ENCODE data around the gene CCDC192. TPM values are rescaled to one million over a fixed set of nuclear protein-coding genes. Genes with fewer than 3 reads are reported as not detected.

Gene CCDC192
- total RNA-seq, 2 experiments from 2014 or later = not detected

DNA sequence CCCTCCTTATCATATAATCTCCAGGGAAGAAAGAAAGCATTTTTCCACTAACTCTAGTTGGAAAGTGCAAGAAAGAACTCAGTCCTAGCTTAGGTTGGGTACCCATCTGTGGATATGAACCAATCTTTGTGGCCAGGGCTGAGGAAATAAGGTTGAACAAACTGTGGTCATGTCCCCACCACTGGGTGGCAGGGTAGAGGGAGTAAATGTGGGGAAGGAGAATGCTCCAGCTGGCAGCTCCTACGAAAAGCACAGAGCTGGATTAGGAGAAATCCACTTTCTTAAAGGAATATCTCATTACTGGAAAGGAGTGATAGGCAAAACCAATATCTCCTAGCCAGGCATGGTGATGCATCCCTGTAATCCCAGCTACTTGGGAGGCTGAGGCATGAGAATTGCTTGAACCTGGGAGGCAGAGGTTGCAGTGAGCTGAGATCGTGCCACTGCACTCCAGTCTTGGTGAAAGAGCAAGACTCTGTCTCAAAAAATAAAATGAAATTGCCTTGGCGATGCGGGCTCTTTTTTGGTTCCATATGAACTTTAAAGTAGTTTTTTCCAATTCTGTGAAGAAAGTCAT, 175.1 kb downstream of the CCDC192 start:
- ATAC-seq (peak; percentile 39), DNase-seq (no peak)
- H3K27ac Mint-ChIP-seq = no peak overlapping the region
- H3K27me3 Mint-ChIP-seq = no peaks in the 10 kb centered on the region
- H3K4me3 Mint-ChIP-seq = no peak overlapping the region
- CTCF ChIA-PET = interaction anchor here (1.1 kb wide), 1 partner anchor 18 kb away, joined by 3 read pairs; no protein-coding TSS in a partner anchor
- no peaks in the 10 kb centered on the region for H3K9me3 Mint-ChIP-seq (ENCODE audit: low read depth)
- no peaks in the 10 kb centered on the region for H3K4me1 Mint-ChIP-seq
- H3K36me3 Mint-ChIP-seq = no peaks in the 10 kb centered on the region

DNA sequence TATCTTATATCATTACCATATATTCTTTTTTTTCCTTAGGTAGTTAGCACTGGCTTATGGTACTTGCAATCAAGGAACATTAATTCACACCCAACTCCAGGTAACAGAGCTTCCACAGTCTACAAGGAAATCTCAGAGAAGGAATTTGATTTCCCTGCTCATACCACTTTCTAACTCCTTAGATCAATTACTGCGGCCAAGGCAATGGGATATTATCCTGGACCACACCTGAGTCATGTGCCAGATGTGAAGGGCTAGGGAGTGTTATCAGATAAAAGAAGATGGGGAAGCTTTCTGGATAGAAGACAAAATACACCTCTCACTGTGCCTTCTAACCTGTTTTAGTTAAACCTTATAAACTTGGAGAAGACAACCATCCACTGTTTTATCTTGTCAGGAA, 181.2 kb downstream of the CCDC192 start:
- ATAC-seq (no peak), DNase-seq (no peak)
- CTCF ChIA-PET = no interaction called here

DNA sequence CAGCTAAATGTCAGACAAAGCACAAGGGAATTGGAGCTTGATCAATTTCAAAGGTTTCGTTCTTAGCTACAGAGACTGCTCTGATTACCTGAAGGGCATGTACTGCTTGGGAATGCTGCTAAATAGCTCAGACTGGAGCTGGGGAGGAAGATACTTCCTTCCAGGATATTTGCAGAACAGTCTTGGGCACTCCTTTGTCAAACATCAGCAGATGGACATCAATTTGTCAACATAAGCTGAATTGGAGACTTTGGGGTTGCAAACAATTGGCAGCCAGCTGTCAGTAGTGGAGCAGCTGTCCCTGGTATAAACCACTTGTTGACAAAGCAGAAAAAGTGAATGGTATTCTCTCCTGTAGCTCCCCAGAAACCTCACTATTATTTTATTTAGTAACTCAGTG, 182.0 kb downstream of the CCDC192 start:
- H3K27ac Mint-ChIP-seq = no peak overlapping the region
- no peaks in the 10 kb centered on the region for H3K36me3 Mint-ChIP-seq

More for the DNA sequence above, 181.2 kb downstream of the CCDC192 start:
- Mint-ChIP-seq H3K27me3 (peaks cover 3% of the 10 kb centered on the region), H3K4me1 (no peaks in the 10 kb centered on the region), H3K9me3 (ENCODE audit: low read depth) (no peaks in the 10 kb centered on the region), H3K27ac (no peak overlapping the region), H3K4me3 (no peak overlapping the region), H3K36me3 (no peaks in the 10 kb centered on the region)

DNA sequence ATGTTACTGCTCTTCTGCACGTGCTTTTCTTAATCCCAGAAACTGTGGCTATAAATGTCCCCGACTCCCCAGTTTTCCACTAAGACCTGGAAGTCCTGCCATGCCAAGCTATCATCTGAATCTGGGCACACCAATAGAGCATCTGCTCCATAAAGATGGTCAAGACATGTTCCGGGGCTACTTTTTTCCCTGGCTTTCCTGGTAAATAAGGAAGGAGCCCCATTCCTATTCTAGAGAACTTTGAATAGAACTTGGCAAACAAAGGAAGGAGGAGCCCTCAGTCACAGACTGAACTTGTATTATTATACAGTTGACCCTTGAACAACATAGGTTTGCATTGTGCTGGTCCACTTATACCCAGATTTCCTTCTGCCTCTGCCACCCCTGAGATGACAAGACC, 182.9 kb downstream of the CCDC192 start:
- peaks cover 3% of the 10 kb centered on the region for H3K27me3 Mint-ChIP-seq
- H3K27ac Mint-ChIP-seq = no peak overlapping the region
- ATAC-seq (no peak), DNase-seq (no peak)
- no peak overlapping the region for H3K4me3 Mint-ChIP-seq
- no peaks in the 10 kb centered on the region for H3K4me1 Mint-ChIP-seq
- CTCF ChIA-PET = interaction anchor here (1.3 kb wide), 1 partner anchor 316 kb away, joined by 3 read pairs; no protein-coding TSS in a partner anchor
- no peaks in the 10 kb centered on the region for H3K36me3 Mint-ChIP-seq
- no peaks in the 10 kb centered on the region for H3K9me3 Mint-ChIP-seq (ENCODE audit: low read depth)

More for the DNA sequence above, 182.0 kb downstream of the CCDC192 start:
- H3K27me3 Mint-ChIP-seq = peaks cover 3% of the 10 kb centered on the region
- CTCF ChIA-PET = interaction anchor here (1.3 kb wide), 1 partner anchor 317 kb away, joined by 3 read pairs; no protein-coding TSS in a partner anchor
- ATAC-seq (no peak), DNase-seq (no peak)
- H3K4me1 Mint-ChIP-seq = no peaks in the 10 kb centered on the region
- H3K4me3 Mint-ChIP-seq = no peak overlapping the region
- no peaks in the 10 kb centered on the region for H3K9me3 Mint-ChIP-seq (ENCODE audit: low read depth)

DNA sequence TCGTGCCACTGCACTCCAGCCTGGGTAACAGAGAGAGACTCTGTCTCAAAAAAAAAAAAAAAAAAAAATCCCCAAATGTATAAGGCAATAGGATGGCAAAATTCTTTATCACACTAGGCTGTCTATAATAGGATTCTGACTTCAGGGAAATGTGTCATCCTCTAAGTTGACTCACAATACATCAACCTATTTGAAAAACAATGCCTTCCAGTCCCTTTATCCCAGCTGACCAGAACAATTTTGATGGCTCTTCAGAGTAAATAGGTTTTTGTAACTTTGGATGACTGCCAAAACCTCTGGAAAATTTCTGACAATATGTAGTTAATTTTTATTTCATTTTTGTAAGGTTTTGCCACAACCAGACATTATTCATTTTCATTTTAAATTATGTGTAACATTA, 184.1 kb downstream of the CCDC192 start:
- H3K27ac Mint-ChIP-seq = no peak overlapping the region
- H3K27me3 Mint-ChIP-seq = peaks cover 5% of the 10 kb centered on the region
- H3K4me1 Mint-ChIP-seq = no peaks in the 10 kb centered on the region
- no peaks in the 10 kb centered on the region for H3K9me3 Mint-ChIP-seq (ENCODE audit: low read depth)
- no peak for DNase-seq
- no peaks in the 10 kb centered on the region for H3K36me3 Mint-ChIP-seq
- no peak overlapping the region for H3K4me3 Mint-ChIP-seq
- ATAC-seq = no peak
- CTCF ChIA-PET = interaction anchor here (1.3 kb wide), 1 partner anchor 9 kb away, joined by 4 read pairs; no protein-coding TSS in a partner anchor

DNA sequence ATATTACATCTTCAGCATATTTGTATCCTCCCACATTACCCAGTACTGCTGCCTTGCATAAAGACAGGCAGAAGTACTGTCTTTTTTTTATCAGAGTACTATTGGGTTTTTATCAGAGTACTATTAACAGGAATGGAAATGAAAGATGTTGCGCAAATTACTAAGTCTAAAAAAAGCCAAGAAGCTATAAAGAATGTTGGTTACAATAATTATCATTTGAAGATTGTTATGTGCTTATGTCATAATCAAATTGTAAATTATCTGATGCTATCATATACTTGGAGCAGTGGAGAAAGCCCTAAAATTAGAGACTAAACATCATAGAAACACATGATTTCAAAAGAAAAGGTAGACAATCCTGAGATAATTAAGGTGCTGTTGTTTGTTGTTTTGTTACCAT, 188.8 kb downstream of the CCDC192 start:
- Mint-ChIP-seq H3K36me3 (no peaks in the 10 kb centered on the region), H3K4me1 (no peaks in the 10 kb centered on the region), H3K9me3 (ENCODE audit: low read depth) (no peaks in the 10 kb centered on the region), H3K4me3 (no peak overlapping the region), H3K27me3 (peaks cover 2% of the 10 kb centered on the region), H3K27ac (no peak overlapping the region)
- DNase-seq = no peak
- ATAC-seq = no peak
- CTCF ChIA-PET = no interaction called here

DNA sequence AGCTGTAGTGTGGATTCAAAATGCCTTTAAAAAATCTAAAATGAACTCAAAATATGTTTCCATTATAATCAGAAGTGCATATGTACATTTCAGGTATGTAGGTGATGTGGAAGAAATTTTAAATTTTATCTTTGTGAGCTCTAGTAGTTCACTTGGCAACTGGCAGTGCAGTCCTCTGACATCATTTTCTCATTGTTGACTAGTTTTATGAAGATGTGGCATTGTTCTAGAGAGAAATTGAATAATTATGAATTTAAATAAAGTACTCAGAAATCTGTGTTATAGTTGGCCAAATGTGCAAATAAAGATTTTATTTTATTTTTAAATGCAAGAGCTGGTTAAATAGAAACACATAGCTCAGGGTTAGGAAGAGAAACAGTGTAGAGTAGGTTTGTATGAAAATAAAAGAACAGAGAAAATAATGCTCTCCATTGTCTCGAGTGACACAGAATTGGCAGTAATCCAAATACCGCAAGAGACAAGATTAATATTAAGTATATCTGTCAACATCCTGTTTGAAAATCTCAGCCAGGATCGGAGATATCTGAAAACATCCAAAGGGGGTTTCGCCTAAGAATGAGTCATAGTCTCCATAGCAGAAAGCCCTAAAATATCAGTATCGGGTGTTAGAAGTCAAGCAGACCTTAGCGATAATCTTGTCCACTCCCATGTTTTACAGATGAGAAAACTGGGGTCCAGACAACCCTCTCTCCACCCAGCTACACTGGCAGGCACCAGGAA, 189.4 kb downstream of the CCDC192 start:
- H3K27ac Mint-ChIP-seq = no peak overlapping the region
- H3K4me3 Mint-ChIP-seq = no peak overlapping the region
- CTCF ChIA-PET = no interaction called here
- H3K36me3 Mint-ChIP-seq = no peaks in the 10 kb centered on the region
- no peaks in the 10 kb centered on the region for H3K9me3 Mint-ChIP-seq (ENCODE audit: low read depth)
- peaks cover 2% of the 10 kb centered on the region for H3K27me3 Mint-ChIP-seq
- ATAC-seq (no peak), DNase-seq (no peak)
- H3K4me1 Mint-ChIP-seq = no peaks in the 10 kb centered on the region

DNA sequence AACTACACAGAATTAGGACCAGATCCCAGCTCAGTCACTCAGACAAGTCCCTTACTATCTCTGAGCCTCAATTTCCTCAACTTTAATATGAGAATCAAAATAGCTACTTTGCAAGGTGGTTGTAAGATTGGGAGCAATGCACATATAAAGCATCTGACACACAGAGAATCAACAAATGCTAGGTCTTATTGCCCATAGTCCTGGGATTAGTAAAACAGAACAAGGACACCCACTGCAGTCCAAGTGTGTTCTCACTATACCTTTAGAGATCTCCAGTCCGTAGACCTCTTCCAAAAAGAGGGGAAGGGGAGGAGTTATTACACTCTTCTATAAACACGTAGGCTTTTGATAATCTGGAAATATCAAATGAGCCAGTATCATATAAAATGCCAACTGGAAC, 190.0 kb downstream of the CCDC192 start:
- CTCF ChIA-PET = interaction anchor here (0.6 kb wide), 1 partner anchor 135 kb away, joined by 3 read pairs; no protein-coding TSS in a partner anchor
- ATAC-seq = no peak
- peaks cover 4% of the 10 kb centered on the region for H3K27me3 Mint-ChIP-seq

DNA sequence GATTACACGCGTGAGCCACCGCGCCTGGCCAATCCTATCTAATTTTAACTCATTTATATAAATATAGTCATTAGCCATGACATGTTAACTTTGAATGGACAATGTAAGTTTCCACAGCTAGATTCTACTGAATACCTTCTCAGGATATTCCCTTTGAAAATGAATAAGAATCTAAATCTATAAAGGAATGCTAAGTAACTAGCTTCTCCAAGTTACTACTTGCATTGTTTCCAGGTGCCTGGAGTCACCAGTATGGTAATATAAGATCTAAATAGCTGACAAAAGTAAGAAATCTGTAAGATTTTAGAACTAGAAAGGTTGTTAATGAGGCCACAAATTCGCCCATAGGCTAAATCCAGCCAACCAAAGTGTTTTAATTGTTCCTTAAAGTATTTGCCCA, 191.3 kb downstream of the CCDC192 start:
- H3K4me3 Mint-ChIP-seq = no peak overlapping the region
- H3K27ac Mint-ChIP-seq = no peak overlapping the region
- DNase-seq = no peak
- CTCF ChIA-PET = no interaction called here
- H3K9me3 Mint-ChIP-seq (ENCODE audit: low read depth) = no peaks in the 10 kb centered on the region
- peaks cover 8% of the 10 kb centered on the region for H3K4me1 Mint-ChIP-seq
- H3K36me3 Mint-ChIP-seq = no peaks in the 10 kb centered on the region
- ATAC-seq = no peak
- H3K27me3 Mint-ChIP-seq = peaks cover 4% of the 10 kb centered on the region

More for the DNA sequence above, 190.0 kb downstream of the CCDC192 start:
- Mint-ChIP-seq H3K4me1 (no peaks in the 10 kb centered on the region), H3K36me3 (no peaks in the 10 kb centered on the region), H3K9me3 (ENCODE audit: low read depth) (no peaks in the 10 kb centered on the region), H3K4me3 (no peak overlapping the region), H3K27ac (no peak overlapping the region)
- no peak for DNase-seq

DNA sequence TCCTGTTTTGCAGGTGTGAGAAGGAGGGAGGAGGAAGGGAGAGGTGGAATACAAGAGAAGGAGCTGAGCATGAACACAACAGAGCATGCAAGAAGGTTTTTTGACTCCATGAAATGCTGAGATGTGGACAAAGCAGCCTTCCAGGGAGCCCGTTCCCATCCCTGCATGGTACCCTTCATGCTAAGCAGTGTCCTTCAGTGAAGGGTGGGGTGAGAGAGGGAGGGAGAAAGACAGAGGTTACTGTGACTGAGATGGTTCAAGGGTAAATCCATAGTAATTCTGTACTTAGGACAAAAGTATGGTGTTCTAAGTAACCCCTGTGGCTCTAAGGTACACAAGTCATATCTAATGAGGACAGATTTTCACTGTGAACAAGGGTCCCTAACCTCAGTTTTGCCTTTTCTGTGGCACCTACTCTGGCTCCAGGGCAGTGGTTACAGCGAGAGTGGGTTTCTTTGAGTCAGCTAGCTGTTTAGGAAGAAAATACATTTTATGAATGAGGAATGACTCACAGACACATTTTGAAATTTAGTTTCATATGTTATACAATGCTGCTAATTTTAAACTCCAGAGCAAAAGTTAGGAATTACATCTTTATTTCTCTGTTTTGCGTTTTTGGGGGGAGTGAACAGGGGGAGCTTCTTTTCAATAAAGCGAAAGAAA, 195.5 kb downstream of the CCDC192 start:
- peak; percentile 44 for DNase-seq

DNA sequence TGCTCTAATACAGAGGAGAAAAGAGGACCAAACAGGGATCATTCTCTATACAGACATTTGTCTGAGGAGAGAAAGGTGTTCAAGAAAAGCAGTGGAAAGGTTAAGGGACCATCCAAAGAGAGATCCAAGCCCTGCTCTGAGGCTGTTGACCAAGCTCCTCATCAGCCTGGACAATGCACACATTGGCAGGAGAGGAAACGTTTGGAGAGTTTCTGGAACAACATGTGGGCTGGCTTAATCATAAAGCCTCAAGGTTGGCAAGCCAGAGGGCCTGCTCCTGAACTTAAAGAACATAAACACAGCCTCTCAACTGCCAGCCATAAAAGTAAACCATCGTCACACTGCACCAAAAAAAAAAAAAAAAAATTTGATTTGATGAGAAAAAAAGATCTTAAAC, 196.0 kb downstream of the CCDC192 start:
- no peak for ATAC-seq
- no peak for DNase-seq
- Mint-ChIP-seq H3K36me3 (no peaks in the 10 kb centered on the region), H3K27me3 (peaks cover 2% of the 10 kb centered on the region), H3K27ac (no peak overlapping the region), H3K4me3 (no peak overlapping the region), H3K4me1 (peaks cover 8% of the 10 kb centered on the region), H3K9me3 (ENCODE audit: low read depth) (no peaks in the 10 kb centered on the region)
- CTCF ChIA-PET = interaction anchor here (0.8 kb wide), 1 partner anchor 10 kb away, joined by 4 read pairs; no protein-coding TSS in a partner anchor

More for the DNA sequence above, 195.5 kb downstream of the CCDC192 start:
- CTCF ChIA-PET = interaction anchor here (0.8 kb wide), 1 partner anchor 11 kb away, joined by 4 read pairs; no protein-coding TSS in a partner anchor
- Mint-ChIP-seq H3K9me3 (ENCODE audit: low read depth) (no peaks in the 10 kb centered on the region), H3K36me3 (no peaks in the 10 kb centered on the region), H3K4me1 (peaks cover 8% of the 10 kb centered on the region), H3K27ac (no peak overlapping the region), H3K4me3 (no peak overlapping the region), H3K27me3 (peaks cover 2% of the 10 kb centered on the region)
- ATAC-seq = no peak

DNA sequence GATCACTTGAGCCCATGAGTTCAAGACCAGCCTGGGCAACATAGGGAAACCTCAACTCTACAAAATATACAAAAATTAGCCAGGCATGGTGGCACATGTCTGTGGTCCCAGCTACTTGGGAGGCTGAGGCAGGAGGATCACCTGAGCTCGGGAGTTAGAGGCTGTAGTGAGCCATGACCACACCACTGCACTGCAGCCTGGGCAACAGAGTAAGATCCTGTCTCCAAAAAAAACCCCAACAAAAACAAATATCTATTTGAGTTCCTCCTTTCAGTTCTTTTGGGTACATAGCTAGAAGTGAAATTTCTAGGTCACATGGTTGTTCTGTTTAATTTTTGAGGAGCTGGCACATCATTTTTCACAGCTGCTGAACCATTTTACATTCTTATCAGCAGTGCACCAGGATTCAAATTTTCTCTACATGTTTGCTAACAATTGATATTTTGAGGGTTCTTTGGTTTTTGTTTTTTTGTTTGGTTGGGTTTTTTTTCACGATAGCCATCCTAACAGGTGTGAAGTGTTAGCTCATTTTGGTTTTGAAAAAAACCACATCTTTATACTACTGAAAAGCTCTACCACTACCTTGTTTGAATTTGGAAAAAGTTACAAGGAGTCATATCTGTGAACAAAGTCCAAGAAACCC, 203.5 kb downstream of the CCDC192 start:
- CTCF ChIA-PET = no interaction called here
- H3K27ac Mint-ChIP-seq = no peak overlapping the region
- no peaks in the 10 kb centered on the region for H3K9me3 Mint-ChIP-seq (ENCODE audit: low read depth)
- ATAC-seq (no peak), DNase-seq (no peak)
- peaks cover 9% of the 10 kb centered on the region for H3K4me1 Mint-ChIP-seq
- H3K36me3 Mint-ChIP-seq = no peaks in the 10 kb centered on the region
- no peak overlapping the region for H3K4me3 Mint-ChIP-seq
- peaks cover 3% of the 10 kb centered on the region for H3K27me3 Mint-ChIP-seq

DNA sequence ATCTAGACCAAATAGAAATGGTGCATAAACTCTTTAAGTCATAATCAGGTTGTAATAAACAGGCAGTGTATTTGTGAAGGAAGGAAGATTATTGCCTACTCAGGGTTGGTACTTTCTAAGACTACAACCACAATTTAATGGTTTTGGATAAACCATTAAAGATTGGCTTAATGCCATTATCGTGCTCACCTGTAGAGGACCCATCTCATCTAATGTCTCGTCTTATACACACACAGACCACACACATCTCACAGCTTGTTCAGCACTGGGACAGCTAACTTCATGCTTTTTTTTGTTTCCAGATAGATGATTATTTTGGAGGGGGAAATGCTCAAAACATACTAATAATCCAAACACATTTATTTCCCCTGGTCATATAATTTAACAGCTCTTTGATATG, 204.7 kb downstream of the CCDC192 start:
- CTCF ChIA-PET = interaction anchor here (0.6 to 1.2 kb wide), 2 partner anchors 9 to 168 kb away, joined by 3 to 4 read pairs; no protein-coding TSS in a partner anchor

More for the DNA sequence above, 204.7 kb downstream of the CCDC192 start:
- Mint-ChIP-seq H3K27me3 (peaks cover 3% of the 10 kb centered on the region), H3K9me3 (ENCODE audit: low read depth) (no peaks in the 10 kb centered on the region), H3K4me1 (peaks cover 9% of the 10 kb centered on the region), H3K36me3 (no peaks in the 10 kb centered on the region), H3K27ac (no peak overlapping the region), H3K4me3 (no peak overlapping the region)
- DNase-seq (no peak), ATAC-seq (no peak)

All from activated CD8-positive, alpha-beta memory T cell treated with anti-CD3 and anti-CD28 coated beads, Interleukin-2, amount 10 ng/mL, durations not matched to agents 7 days and 5 days (primary cell).